IMR-90 (cell line): ENCODE measurements around the gene SVOPL. TPM values are rescaled to one million over a fixed set of nuclear protein-coding genes. Genes with fewer than 3 reads are reported as not detected.
A peak's percentile ranks its signal among the peaks of the same experiment; 100 is the strongest.

Experiments
- ATAC-seq: fragments of 200-7000 bp; cut with Tn5 transposase; 2 replicates; pipeline ENCODE4 v1.9.1; 2020; ENCODE audit warnings: low read depth, mild to moderate bottlenecking, moderate library complexity
- BruUV-seq: library from RNA; stranded (reverse); fragments of 400-500 nt; replicated peaks from 2 replicates; lab custom pipeline; 2021; lab: Mats Ljungman, UMichigan
- CTCF ChIA-PET: fragments of 300-600 bp; formaldehyde crosslinking; extraction: SDS; loops from one replicate; lab custom pipeline; 2021; ENCODE audit warnings: antibody characterized with exemption; lab: Yijun Ruan, JAX
- POLR2A ChIA-PET: fragments of 300-600 bp; sonication (Branson Sonifier 250); formaldehyde crosslinking; loops from one replicate; lab custom pipeline; 2022; ENCODE audit warnings: antibody characterized with exemption; ENCODE audit not compliant: unreplicated experiment; lab: Charles Lee
- DNase-seq: peaks from one replicate; pipeline ENCODE4 v3.0.0; 2013
- H2AFZ ChIP-seq: replicated peaks from 2 replicates; pipeline ENCODE3; 2013; ENCODE audit warnings: low read length, mild to moderate bottlenecking; ENCODE audit not compliant: poor library complexity
- H2AK5ac ChIP-seq: 2 replicates; pipeline ENCODE4 v1.6.1; 2013; ENCODE audit warnings: low read depth, low read length, inconsistent platforms
- H2AK9ac ChIP-seq: replicated peaks from 2 replicates; pipeline ENCODE3; 2013; ENCODE audit warnings: mild to moderate bottlenecking, low read depth, low read length, moderate library complexity; ENCODE audit not compliant: poor library complexity
- H2BK120ac ChIP-seq: 2 replicates; pipeline ENCODE4 v1.6.1; 2013; ENCODE audit warnings: low read depth, low read length, inconsistent platforms
- H2BK15ac ChIP-seq: 3 replicates; pipeline ENCODE4 v1.6.1; 2013; ENCODE audit warnings: low read depth, low read length, inconsistent platforms
- H2BK20ac ChIP-seq: 2 replicates; pipeline ENCODE4 v1.6.1; 2013; ENCODE audit warnings: low read depth, mild to moderate bottlenecking, inconsistent platforms, low read length, moderate library complexity
- H2BK5ac ChIP-seq: 2 replicates; pipeline ENCODE4 v1.6.1; 2013; ENCODE audit warnings: mild to moderate bottlenecking, low read depth, low read length, inconsistent platforms; ENCODE audit not compliant: poor library complexity, severe bottlenecking
- H3K14ac ChIP-seq: replicated peaks from 2 replicates; pipeline ENCODE4 v1.6.1; 2013; ENCODE audit warnings: low read depth, low read length, inconsistent platforms
- H3K18ac ChIP-seq: 2 replicates; pipeline ENCODE4 v1.6.1; 2013; ENCODE audit warnings: low read depth, low read length, control low read depth
- H3K23ac ChIP-seq: 2 replicates; pipeline ENCODE4 v1.6.1; 2013; ENCODE audit warnings: low read depth, low read length, inconsistent platforms
- H3K27ac ChIP-seq: 2 replicates; pipeline ENCODE4 v1.5.1; 2013; ENCODE audit warnings: mild to moderate bottlenecking, control low read depth, low read length; ENCODE audit not compliant: insufficient read depth
- H3K27me3 ChIP-seq: 2 replicates; pipeline ENCODE4 v1.6.1; 2013; ENCODE audit warnings: low read length; ENCODE audit not compliant: control insufficient read depth, insufficient read depth
- H3K36me3 ChIP-seq: 2 replicates; pipeline ENCODE4 v1.6.1; 2013; ENCODE audit warnings: low read length, mixed read lengths; ENCODE audit not compliant: control insufficient read depth, insufficient read depth
- H3K4ac ChIP-seq: 2 replicates; pipeline ENCODE4 v1.6.1; 2013; ENCODE audit warnings: low read depth, low read length, inconsistent platforms
- H3K4me1 ChIP-seq: 2 replicates; pipeline ENCODE4 v1.6.1; 2013; ENCODE audit warnings: low read length, mixed read lengths; ENCODE audit not compliant: control insufficient read depth, insufficient read depth
- H3K4me2 ChIP-seq: 2 replicates; pipeline ENCODE4 v1.6.1; 2013; ENCODE audit warnings: low read depth, mild to moderate bottlenecking, control low read depth, low read length, moderate library complexity
- H3K4me3 ChIP-seq: 2 replicates; pipeline ENCODE4 v1.5.1; 2013; ENCODE audit warnings: low read depth, mild to moderate bottlenecking, control low read depth, low read length, moderate library complexity; ENCODE audit not compliant: insufficient read depth
- H3K56ac ChIP-seq: 2 replicates; pipeline ENCODE4 v1.6.1; 2013; ENCODE audit warnings: low read length, inconsistent platforms; ENCODE audit not compliant: insufficient read depth; ENCODE audit errors: extremely low read depth
- H3K79me1 ChIP-seq, 2 experiments: 2 replicates each; pipeline ENCODE4 v1.6.1; 2013; ENCODE audit warnings: low read length in 2 of 2, inconsistent platforms in 1 of 2, low read depth in 1 of 2
- H3K9ac ChIP-seq: 2 replicates; pipeline ENCODE4 v1.6.1; 2013; ENCODE audit warnings: low read depth, low read length, control low read depth
- H3K9me1 ChIP-seq: 2 replicates; pipeline ENCODE4 v1.6.1; 2013; ENCODE audit warnings: low read length, inconsistent platforms; ENCODE audit not compliant: insufficient read depth
- H3K9me3 ChIP-seq: 2 replicates; pipeline ENCODE4 v1.6.1; 2013; ENCODE audit warnings: low read length; ENCODE audit not compliant: control insufficient read depth, insufficient read depth
- H4K20me1 ChIP-seq: 2 replicates; pipeline ENCODE4 v1.6.1; 2013; ENCODE audit warnings: low read length, inconsistent platforms; ENCODE audit not compliant: insufficient read depth
- H4K5ac ChIP-seq: 2 replicates; pipeline ENCODE4 v1.6.1; 2013; ENCODE audit warnings: mild to moderate bottlenecking, low read depth, low read length, control low read depth
- H4K8ac ChIP-seq, 2 experiments: 2 replicates each; pipeline ENCODE4 v1.6.1; 2013; ENCODE audit warnings: low read depth in 2 of 2, low read length in 2 of 2, control low read depth in 1 of 2, inconsistent platforms in 1 of 2
- H4K91ac ChIP-seq: 2 replicates; pipeline ENCODE4 v1.6.1; 2013; ENCODE audit warnings: low read depth, low read length, inconsistent platforms; ENCODE audit not compliant: insufficient read depth
- FOS ChIP-seq: fragments of 150-350 bp; IDR thresholded peaks from 2 replicates; pipeline ENCODE4 v1.6.1; 2016; ENCODE audit warnings: low read depth, low read length
- MAFK ChIP-seq: IDR thresholded peaks from 2 replicates; pipeline ENCODE4 v1.6.1; 2012; ENCODE audit warnings: low read depth, low read length, improper control_type of control experiment
- MXI1 ChIP-seq: IDR thresholded peaks from 2 replicates; pipeline ENCODE4 v1.6.1; 2012; ENCODE audit warnings: low read depth, mild to moderate bottlenecking, low read length, moderate library complexity, borderline replicate concordance
- WGBS, 2 experiments: methylation state at CpG; one replicate each; pipeline versions ENCODE4 v1.1.5 to v1.1.7; 2013; ENCODE audit warnings: missing lambda C conversion rate in 2 of 2; ENCODE audit not compliant: insufficient read length in 1 of 2; ENCODE audit errors: extremely low coverage in 2 of 2; 5-methylcytosine and 5-hydroxymethylcytosine counted together
- dilution Hi-C: fragments of 300-500 bp; cut with HindIII; formaldehyde crosslinking; loops from one replicate; pipeline ENCODE4 v1.14.3; 2018; ENCODE audit warnings: low sequenced_read_pairs; ENCODE audit not compliant: unreplicated experiment
- in situ Hi-C: fragments of 300-500 bp; cut with MboI; formaldehyde crosslinking; loops from 3 replicates; pipeline ENCODE4 v1.14.3; 2019; ENCODE audit warnings: low sequenced_read_pairs, inconsistent platforms, mixed read lengths
- intact Hi-C: fragments of 100-400 bp; cut with micrococcal nuclease; formaldehyde crosslinking; loops from 2 replicates; pipeline ENCODE4 v1.10.0; 2022
- polyA plus RNA-seq, 3 experiments: library from polyadenylated mRNA; depleted of rRNA; stranded (reverse); fragments of >200 nt; gene quantifications; 2 replicates each; pipeline ENCODE4 v1.2.3, GENCODE V29; 2012; ENCODE audit warnings: low replicate concordance in 1 of 3
- total RNA-seq: library from RNA; depleted of rRNA; stranded (reverse); fragments of >200 nt; gene quantifications from 2 replicates; pipeline ENCODE4 v1.2.3, GENCODE V29; 2012

Gene SVOPL
- total and polyA plus RNA-seq, 2 of the 4 experiments (the other 2 are of a cell fraction), result not detected

GRCh38 chr7:138565071-138565450, 136.1 kb downstream of the SVOPL start:
- intact Hi-C loops (no loop called here), dilution Hi-C loops (no loop called here), in situ Hi-C loops (no loop called here)
- no TSS peak for BruUV-seq
- Histone ChIP-seq H3K27me3 (no peaks in the 10 kb centered on the region), H4K91ac (no peak overlapping the region), H3K9me1 (no peaks in the 10 kb centered on the region), H2AK9ac (no peak overlapping the region), H3K4me1 (no peaks in the 10 kb centered on the region), H3K27ac (peak overlapping the region; percentile 25; the same call in 1 of the 2 replicates), H4K20me1 (no peaks in the 10 kb centered on the region), H3K14ac (no peak overlapping the region), H3K18ac (no peak overlapping the region), H2BK120ac (no peak overlapping the region), H3K4me2 (no peak overlapping the region), H4K5ac (no peak overlapping the region; the same call in 1 of the 2 replicates), H3K9me3 (peaks cover 24% of the 10 kb centered on the region), H2BK20ac (no peak overlapping the region), H3K4me3 (no peak overlapping the region), H2AFZ (no peak overlapping the region), H2BK15ac (no peak overlapping the region), H3K79me1 (no peaks in the 10 kb centered on the region), H3K56ac (no peak overlapping the region), H3K4ac (no peak overlapping the region), H4K8ac (no peak overlapping the region), H3K9ac (no peak overlapping the region), H2AK5ac (no peak overlapping the region), H2BK5ac (no peak overlapping the region), H3K23ac (no peak overlapping the region), H3K36me3 (peaks cover 34% of the 10 kb centered on the region)
- ChIA-PET POLR2A (no interaction called here), CTCF (no interaction called here)
- DNase-seq (no peak), ATAC-seq (no peak)
- WGBS, 2 experiments, result no CpG with 5 or more reads among the region's 8 CpGs
- no peak for TF ChIP-seq MXI1
- no peak for TF ChIP-seq MAFK
- no peak for TF ChIP-seq FOS
